Stomach (tissue), 9 donors: ENCODE data around the gene INPP5A. TPM values are rescaled to one million over a fixed set of nuclear protein-coding genes. Genes with fewer than 3 reads are reported as not detected.

Source experiments
- DNase-seq, 2 donors: peaks; one replicate each; pipeline versions ENCODE4 v3.0.0 to v3.0.0-alpha.2; 2013 to 2019
- H3K27ac ChIP-seq, 5 donors: fragments of 200-600 bp in 4 of 5; sonication (generic) in 4 of 5; one replicate each; pipeline ENCODE4 v1.5.1; 2013 to 2019; ENCODE audit warnings: mild to moderate bottlenecking in 1 of 5, moderate library complexity in 1 of 5
- H3K27me3 ChIP-seq, 3 donors: fragments of 200-600 bp; sonication (generic); one replicate each; pipeline ENCODE4 v1.5.1; 2017 to 2019; ENCODE audit warnings: mixed run types in 1 of 3
- H3K36me3 ChIP-seq, 4 donors: fragments of 200-600 bp; sonication (generic); 1 replicate in 3 of 4; 2 replicates in 1 of 4; pipeline ENCODE4 v1.5.1; 2016 to 2019
- H3K4me1 ChIP-seq, 4 donors: fragments of 200-600 bp; sonication (generic); one replicate each; pipeline ENCODE4 v1.5.1; 2016 to 2019
- H3K4me3 ChIP-seq, 4 donors: fragments of 200-600 bp; sonication (generic) in 3 of 4; one replicate each; pipeline ENCODE4 v1.5.1; 2016 to 2019; ENCODE audit warnings: mild to moderate bottlenecking in 1 of 4
- H3K9me3 ChIP-seq, 4 donors: fragments of 200-600 bp; sonication (generic); one replicate each; pipeline ENCODE4 v1.5.1; 2016 to 2019
- CTCF ChIP-seq, 7 experiments: fragments of 450-650 bp in 4 of 7; fragments of 200-600 bp in 3 of 7; sonication (generic) in 3 of 7; IDR thresholded peaks; one replicate each; pipeline ENCODE4 v1.5.1; 2016 to 2019; ENCODE audit warnings: antibody characterized with exemption in 7 of 7, control low read depth in 2 of 7, mild to moderate bottlenecking in 1 of 7
- EP300 ChIP-seq: sonication (generic); formaldehyde crosslinking; IDR thresholded peaks from one replicate; pipeline ENCODE4 v1.6.1; 2017; ENCODE audit warnings: antibody characterized with exemption
- POLR2A ChIP-seq, 4 donors: fragments of 450-650 bp; IDR thresholded peaks; one replicate each; pipeline ENCODE4 v1.6.1; 2016; ENCODE audit warnings: antibody characterized with exemption in 4 of 4, control low read depth in 2 of 4, mild to moderate bottlenecking in 1 of 4, moderate library complexity in 1 of 4
- POLR2AphosphoS5 ChIP-seq, 3 donors: sonication (generic); formaldehyde crosslinking; IDR thresholded peaks; one replicate each; pipeline ENCODE4 v1.6.1; 2016; ENCODE audit warnings: antibody characterized with exemption in 3 of 3
- WGBS, 5 donors: extraction: QIAGEN DNeasy Blood & Tissue Kit in 3 of 5; methylation state at CpG; one replicate each; pipeline versions ENCODE4 v1.1.5 to v1.1.7; 2013 to 2018; 5-methylcytosine and 5-hydroxymethylcytosine counted together
- intact Hi-C: fragments of 100-400 bp; cut with DNase I; formaldehyde crosslinking; loops from one replicate; pipeline ENCODE4 v1.15.1; 2023; ENCODE audit warnings: low total_unique reads
- polyA plus RNA-seq, 3 donors: library from polyadenylated mRNA; stranded (reverse); fragments of 200-250 nt; gene quantifications; one replicate each; pipeline ENCODE4 v1.2.3, GENCODE V29; 2013
- total RNA-seq, 5 donors: library from RNA; depleted of rRNA; stranded (reverse); fragments of >200 nt; gene quantifications; one replicate each; pipeline versions ENCODE4 v1.1.0 to v1.2.3, GENCODE V29; 2014 to 2016
- donor health status: healthy with polysubstance abuse.
- donor health status: Bipolar disorder and iron deficiency.
- donor health status: healthy.

Gene INPP5A
- total and polyA plus RNA-seq, 8 donors = 17.2 to 72.3 (median 31.0) TPM

GRCh38 chr10:132609211-132609610 is 71.6 kb downstream of the INPP5A start:
- WGBS, 5 donors = 92 to 97% (median 96%) methylated on average over 14 of the region's 14 CpGs
- H3K4me1 ChIP-seq = peaks cover 26 to 79% (median 50%) of the 10 kb centered on the region in 4 donors
- intact Hi-C loops = no loop called here
- H3K4me3 ChIP-seq = no peak overlapping the region
- no peak for TF ChIP-seq POLR2A (IDR thresholded peaks at IDR 0.05)
- TF ChIP-seq CTCF (IDR thresholded peaks at IDR 0.05) = no peak
- no peak for TF ChIP-seq POLR2AphosphoS5 (IDR thresholded peaks at IDR 0.05)
- no peak for TF ChIP-seq EP300
- no peaks in the 10 kb centered on the region for H3K9me3 ChIP-seq
- H3K36me3 ChIP-seq = peaks cover 0 to 3% (median 2%) of the 10 kb centered on the region in 4 donors
- H3K27ac ChIP-seq = no peak overlapping the region
- no peak for DNase-seq
- no peaks in the 10 kb centered on the region for H3K27me3 ChIP-seq

GRCh38 chr10:132610071-132610701 is 72.6 kb downstream of the INPP5A start:
- 89 to 98% (median 94%) methylated on average over 7 to 20 of the region's 20 CpGs for WGBS, 5 donors

GRCh38 chr10:132611026-132611910 is 73.7 kb downstream of the INPP5A start:
- Histone ChIP-seq H3K36me3 (peaks cover 0 to 16% (median 12%) of the 10 kb centered on the region in 4 donors), H3K27me3 (no peaks in the 10 kb centered on the region), H3K9me3 (no peaks in the 10 kb centered on the region), H3K4me1 (peaks cover 21 to 64% (median 40%) of the 10 kb centered on the region in 4 donors), H3K4me3 (no peak overlapping the region), H3K27ac (no peak overlapping the region)
- WGBS, 5 donors = 69 to 88% (median 85%) methylated on average over 5 of the region's 5 CpGs
- TF ChIP-seq EP300 (no peak), CTCF (IDR thresholded peaks at IDR 0.05) (no peak), POLR2AphosphoS5 (IDR thresholded peaks at IDR 0.05) (no peak), POLR2A (IDR thresholded peaks at IDR 0.05) (no peak)
- no peak for DNase-seq
- intact Hi-C loops = no loop called here

More at GRCh38 chr10:132610071-132610701, 72.6 kb downstream of the INPP5A start:
- H3K27me3 ChIP-seq = no peaks in the 10 kb centered on the region
- DNase-seq = no peak
- H3K4me3 ChIP-seq = no peak overlapping the region
- peaks cover 26 to 71% (median 50%) of the 10 kb centered on the region in 4 donors for H3K4me1 ChIP-seq
- intact Hi-C loops = no loop called here
- TF ChIP-seq EP300 = no peak
- TF ChIP-seq POLR2AphosphoS5 (IDR thresholded peaks at IDR 0.05) = no peak
- no peak for TF ChIP-seq CTCF (IDR thresholded peaks at IDR 0.05)
- no peak for TF ChIP-seq POLR2A (IDR thresholded peaks at IDR 0.05)
- H3K36me3 ChIP-seq = peaks cover 0 to 13% (median 10%) of the 10 kb centered on the region in 4 donors
- no peaks in the 10 kb centered on the region for H3K9me3 ChIP-seq
- no peak overlapping the region for H3K27ac ChIP-seq

- Histone ChIP-seq H3K36me3 (peaks cover 0 to 19% (median 14%) of the 10 kb centered on the region in 4 donors), H3K27ac (no peak overlapping the region), H3K4me3 (no peak overlapping the region), H3K4me1 (peaks cover 13 to 62% (median 33%) of the 10 kb centered on the region in 4 donors), H3K9me3 (no peaks in the 10 kb centered on the region), H3K27me3 (no peaks in the 10 kb centered on the region)
- intact Hi-C loops = no loop called here
- no peak for DNase-seq
- TF ChIP-seq EP300 = no peak
- TF ChIP-seq CTCF (IDR thresholded peaks at IDR 0.05) = no peak
- no peak for TF ChIP-seq POLR2A (IDR thresholded peaks at IDR 0.05)
- TF ChIP-seq POLR2AphosphoS5 (IDR thresholded peaks at IDR 0.05) = no peak
- 52 to 59% (median 54%) methylated on average over 3 of the region's 3 CpGs for WGBS, 5 donors
Measured at GRCh38 chr10:132611986-132612385, 74.4 kb downstream of the INPP5A start.
